ENCODE measurements around the gene CDR2. TPM values are rescaled to one million over a fixed set of nuclear protein-coding genes. Genes with fewer than 3 reads are reported as not detected.

The CDR2 gene
- total and polyA plus RNA-seq, 9 of the 15 experiments (the other 6 are each of a cell fraction or from before 2014, with no cell fraction given): 4.6 to 30.3 (median 19.9) TPM

DNA sequence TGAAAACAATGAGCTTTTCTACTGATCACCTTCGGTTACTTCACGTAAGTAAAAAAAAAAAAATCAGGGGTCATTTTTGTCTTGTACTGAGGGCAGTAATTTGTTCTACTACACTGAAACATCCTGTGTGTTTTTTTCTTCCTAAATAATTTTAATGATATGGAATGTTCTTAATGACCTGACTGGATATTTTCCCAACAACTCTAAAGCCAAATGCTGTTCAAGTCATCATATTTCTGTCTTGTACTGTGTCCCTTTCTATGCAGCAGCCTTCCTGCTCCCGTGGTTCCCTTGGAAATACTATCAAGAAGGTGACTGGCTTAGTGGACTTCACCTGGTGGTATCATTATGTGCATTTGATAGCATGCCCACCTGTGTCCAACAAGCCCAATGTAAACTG is 10.8 kb upstream of the CDR2 start:
- TF ChIP-seq KLF13 (tag; IDR thresholded peaks at IDR 0.05; ENCODE audit: borderline replicate concordance, low read depth): no peak
- TF ChIP-seq, protein P1, sequence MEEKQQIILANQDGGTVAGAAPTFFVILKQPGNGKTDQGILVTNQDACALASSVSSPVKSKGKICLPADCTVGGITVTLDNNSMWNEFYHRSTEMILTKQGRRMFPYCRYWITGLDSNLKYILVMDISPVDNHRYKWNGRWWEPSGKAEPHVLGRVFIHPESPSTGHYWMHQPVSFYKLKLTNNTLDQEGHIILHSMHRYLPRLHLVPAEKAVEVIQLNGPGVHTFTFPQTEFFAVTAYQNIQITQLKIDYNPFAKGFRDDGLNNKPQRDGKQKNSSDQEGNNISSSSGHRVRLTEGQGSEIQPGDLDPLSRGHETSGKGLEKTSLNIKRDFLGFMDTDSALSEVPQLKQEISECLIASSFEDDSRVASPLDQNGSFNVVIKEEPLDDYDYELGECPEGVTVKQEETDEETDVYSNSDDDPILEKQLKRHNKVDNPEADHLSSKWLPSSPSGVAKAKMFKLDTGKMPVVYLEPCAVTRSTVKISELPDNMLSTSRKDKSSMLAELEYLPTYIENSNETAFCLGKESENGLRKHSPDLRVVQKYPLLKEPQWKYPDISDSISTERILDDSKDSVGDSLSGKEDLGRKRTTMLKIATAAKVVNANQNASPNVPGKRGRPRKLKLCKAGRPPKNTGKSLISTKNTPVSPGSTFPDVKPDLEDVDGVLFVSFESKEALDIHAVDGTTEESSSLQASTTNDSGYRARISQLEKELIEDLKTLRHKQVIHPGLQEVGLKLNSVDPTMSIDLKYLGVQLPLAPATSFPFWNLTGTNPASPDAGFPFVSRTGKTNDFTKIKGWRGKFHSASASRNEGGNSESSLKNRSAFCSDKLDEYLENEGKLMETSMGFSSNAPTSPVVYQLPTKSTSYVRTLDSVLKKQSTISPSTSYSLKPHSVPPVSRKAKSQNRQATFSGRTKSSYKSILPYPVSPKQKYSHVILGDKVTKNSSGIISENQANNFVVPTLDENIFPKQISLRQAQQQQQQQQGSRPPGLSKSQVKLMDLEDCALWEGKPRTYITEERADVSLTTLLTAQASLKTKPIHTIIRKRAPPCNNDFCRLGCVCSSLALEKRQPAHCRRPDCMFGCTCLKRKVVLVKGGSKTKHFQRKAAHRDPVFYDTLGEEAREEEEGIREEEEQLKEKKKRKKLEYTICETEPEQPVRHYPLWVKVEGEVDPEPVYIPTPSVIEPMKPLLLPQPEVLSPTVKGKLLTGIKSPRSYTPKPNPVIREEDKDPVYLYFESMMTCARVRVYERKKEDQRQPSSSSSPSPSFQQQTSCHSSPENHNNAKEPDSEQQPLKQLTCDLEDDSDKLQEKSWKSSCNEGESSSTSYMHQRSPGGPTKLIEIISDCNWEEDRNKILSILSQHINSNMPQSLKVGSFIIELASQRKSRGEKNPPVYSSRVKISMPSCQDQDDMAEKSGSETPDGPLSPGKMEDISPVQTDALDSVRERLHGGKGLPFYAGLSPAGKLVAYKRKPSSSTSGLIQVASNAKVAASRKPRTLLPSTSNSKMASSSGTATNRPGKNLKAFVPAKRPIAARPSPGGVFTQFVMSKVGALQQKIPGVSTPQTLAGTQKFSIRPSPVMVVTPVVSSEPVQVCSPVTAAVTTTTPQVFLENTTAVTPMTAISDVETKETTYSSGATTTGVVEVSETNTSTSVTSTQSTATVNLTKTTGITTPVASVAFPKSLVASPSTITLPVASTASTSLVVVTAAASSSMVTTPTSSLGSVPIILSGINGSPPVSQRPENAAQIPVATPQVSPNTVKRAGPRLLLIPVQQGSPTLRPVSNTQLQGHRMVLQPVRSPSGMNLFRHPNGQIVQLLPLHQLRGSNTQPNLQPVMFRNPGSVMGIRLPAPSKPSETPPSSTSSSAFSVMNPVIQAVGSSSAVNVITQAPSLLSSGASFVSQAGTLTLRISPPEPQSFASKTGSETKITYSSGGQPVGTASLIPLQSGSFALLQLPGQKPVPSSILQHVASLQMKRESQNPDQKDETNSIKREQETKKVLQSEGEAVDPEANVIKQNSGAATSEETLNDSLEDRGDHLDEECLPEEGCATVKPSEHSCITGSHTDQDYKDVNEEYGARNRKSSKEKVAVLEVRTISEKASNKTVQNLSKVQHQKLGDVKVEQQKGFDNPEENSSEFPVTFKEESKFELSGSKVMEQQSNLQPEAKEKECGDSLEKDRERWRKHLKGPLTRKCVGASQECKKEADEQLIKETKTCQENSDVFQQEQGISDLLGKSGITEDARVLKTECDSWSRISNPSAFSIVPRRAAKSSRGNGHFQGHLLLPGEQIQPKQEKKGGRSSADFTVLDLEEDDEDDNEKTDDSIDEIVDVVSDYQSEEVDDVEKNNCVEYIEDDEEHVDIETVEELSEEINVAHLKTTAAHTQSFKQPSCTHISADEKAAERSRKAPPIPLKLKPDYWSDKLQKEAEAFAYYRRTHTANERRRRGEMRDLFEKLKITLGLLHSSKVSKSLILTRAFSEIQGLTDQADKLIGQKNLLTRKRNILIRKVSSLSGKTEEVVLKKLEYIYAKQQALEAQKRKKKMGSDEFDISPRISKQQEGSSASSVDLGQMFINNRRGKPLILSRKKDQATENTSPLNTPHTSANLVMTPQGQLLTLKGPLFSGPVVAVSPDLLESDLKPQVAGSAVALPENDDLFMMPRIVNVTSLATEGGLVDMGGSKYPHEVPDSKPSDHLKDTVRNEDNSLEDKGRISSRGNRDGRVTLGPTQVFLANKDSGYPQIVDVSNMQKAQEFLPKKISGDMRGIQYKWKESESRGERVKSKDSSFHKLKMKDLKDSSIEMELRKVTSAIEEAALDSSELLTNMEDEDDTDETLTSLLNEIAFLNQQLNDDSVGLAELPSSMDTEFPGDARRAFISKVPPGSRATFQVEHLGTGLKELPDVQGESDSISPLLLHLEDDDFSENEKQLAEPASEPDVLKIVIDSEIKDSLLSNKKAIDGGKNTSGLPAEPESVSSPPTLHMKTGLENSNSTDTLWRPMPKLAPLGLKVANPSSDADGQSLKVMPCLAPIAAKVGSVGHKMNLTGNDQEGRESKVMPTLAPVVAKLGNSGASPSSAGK (IDR thresholded peaks at IDR 0.05): no peak
- TF ChIP-seq PHF21A (IDR thresholded peaks at IDR 0.05; ENCODE audit: borderline replicate concordance, low read depth): no peak
- no peak for TF ChIP-seq POLR2AphosphoS2 (IDR thresholded peaks at IDR 0.05; ENCODE audit: low read length)
- TF ChIP-seq NR3C1 (CRISPR knock-in tag; IDR thresholded peaks at IDR 0.05): no peak
- no peak for TF ChIP-seq RFX7 (CRISPR knock-in tag; IDR thresholded peaks at IDR 0.05)
- TF ChIP-seq LEF1 (IDR thresholded peaks at IDR 0.05): no peak
- TF ChIP-seq SOX6 (IDR thresholded peaks at IDR 0.05): no peak
- TF ChIP-seq RBM22 (IDR thresholded peaks at IDR 0.05; ENCODE audit: low read depth, low read length, poor library complexity, severe bottlenecking): no peak
- TF ChIP-seq SMARCA4 (IDR thresholded peaks at IDR 0.05): no peak
- H3K9me3 ChIP-seq (replicated peaks; ENCODE audit: control insufficient read depth, insufficient read depth, low read depth, low read length): no peaks in the 10 kb centered on the region
- 53% methylated on average over 3 of the region's 3 CpGs for WGBS (ENCODE audit: insufficient coverage, low coverage, missing lambda C conversion rate)
- intact Hi-C loops (cut with micrococcal nuclease) (no loop called here), in situ Hi-C loops (cut with MboI) (loop anchor here (25.0 kb wide), 1 partner anchor 473 kb away; no protein-coding TSS in a partner anchor)
- no peak overlapping the region for H3K4me2 ChIP-seq (ENCODE audit: insufficient read depth, low read length)
- ATAC-seq (no peak), DNase-seq (ENCODE audit: extremely low read depth in 1 of 4, low spot score in 3 of 4) (no peak), FAIRE-seq (no peak)
- H3K27me3 ChIP-seq (ENCODE audit: control insufficient read depth in 2 of 2, insufficient read depth in 2 of 2, low read length in 2 of 2): no peaks in the 10 kb centered on the region
- POLR2A ChIA-PET: no interaction called here
- BruUV-seq (replicated peaks): no TSS peak
- H3K79me2 ChIP-seq (ENCODE audit: control insufficient read depth, insufficient read depth, low read length): no peaks in the 10 kb centered on the region
- H3K9me1 ChIP-seq (ENCODE audit: control insufficient read depth, insufficient read depth, low read length): no peaks in the 10 kb centered on the region
- no peaks in the 10 kb centered on the region for H4K20me1 ChIP-seq (replicated peaks; ENCODE audit: control insufficient read depth, insufficient read depth, low read length)
- no peak overlapping the region for H2AFZ ChIP-seq (ENCODE audit: low read depth, low read length)
- H3K36me3 ChIP-seq (ENCODE audit: control insufficient read depth, insufficient read depth, low read length): no peaks in the 10 kb centered on the region
- CTCF ChIA-PET (ENCODE audit: low intra/inter-chr PET ratio): no interaction called here
- no peak overlapping the region for H3K9ac ChIP-seq (ENCODE audit: insufficient read depth in 1 of 2, low read depth in 2 of 2, low read length in 2 of 2)
- peaks cover 4 to 12% of the 10 kb centered on the region in 2 experiments; a peak in 4 of 5 replicates for H3K4me1 ChIP-seq (replicated peaks in 1 of 2; ENCODE audit: control insufficient read depth in 2 of 2, insufficient read depth in 2 of 2, low read length in 2 of 2)
- no peak overlapping the region for H3K27ac ChIP-seq (ENCODE audit: extremely low read depth, low read depth, low read length)
- no peak overlapping the region for H3K4me3 ChIP-seq
